Peyer's patch (tissue), 4 donors: ENCODE results near the gene ECSCR. TPM values are rescaled to one million over a fixed set of nuclear protein-coding genes. Genes with fewer than 3 reads are reported as not detected.
"Not testable (repeated sequence)": the region's sequence is repeated elsewhere in the genome, so short reads cannot be mapped to it uniquely, and the experiment has no call there.

Experiments used
- DNase-seq, 3 donors: peaks; one replicate each; pipeline ENCODE4 v3.0.0-alpha.2; 2017 to 2019
- H3K27ac ChIP-seq, 4 donors: fragments of 200-600 bp; sonication (generic); one replicate each; pipeline ENCODE4 v1.5.1; 2016 to 2019
- H3K27me3 ChIP-seq, 2 donors: fragments of 200-600 bp; sonication (generic); one replicate each; pipeline ENCODE4 v1.5.1; 2019
- H3K36me3 ChIP-seq, 3 donors: fragments of 200-600 bp; sonication (generic); one replicate each; pipeline ENCODE4 v1.5.1; 2016 to 2019
- H3K4me1 ChIP-seq, 4 donors: fragments of 200-600 bp; sonication (generic); one replicate each; pipeline ENCODE4 v1.5.1; 2016 to 2019
- H3K4me3 ChIP-seq, 4 donors: fragments of 200-600 bp; sonication (generic); 1 replicate in 3 of 4; 2 replicates in 1 of 4; pipeline ENCODE4 v1.5.1; 2016 to 2019; ENCODE audit warnings: mild to moderate bottlenecking in 1 of 4
- H3K9me3 ChIP-seq, 4 donors: fragments of 200-600 bp; sonication (generic); one replicate each; pipeline ENCODE4 v1.5.1; 2016 to 2019; ENCODE audit warnings: mild to moderate bottlenecking in 1 of 4
- CTCF ChIP-seq, 6 experiments: fragments of 450-650 bp in 4 of 6; fragments of 200-600 bp in 2 of 6; sonication (generic) in 1 of 6; IDR thresholded peaks; one replicate each; pipeline ENCODE4 v1.5.1; 2017 to 2019; ENCODE audit warnings: antibody characterized with exemption in 6 of 6, mild to moderate bottlenecking in 3 of 6, moderate library complexity in 1 of 6
- POLR2A ChIP-seq, 2 donors: fragments of 450-650 bp; IDR thresholded peaks; one replicate each; pipeline ENCODE4 v1.5.1; 2017; ENCODE audit warnings: antibody characterized with exemption in 2 of 2, mild to moderate bottlenecking in 2 of 2, moderate library complexity in 2 of 2
- total RNA-seq, 4 donors: library from RNA; depleted of rRNA; stranded (reverse); fragments of >200 nt; gene quantifications; one replicate each; pipeline ENCODE4 v1.1.0, GENCODE V29; 2016

ECSCR gene
- total RNA-seq, 4 donors from 2014 or later, result 3.2 to 24.8 (median 7.9) TPM

GRCh38 chr5:139494832-139495231, 32.3 kb upstream of the ECSCR start:
- Histone ChIP-seq H3K9me3 (no peaks in the 10 kb centered on the region), H3K4me3 (no peak overlapping the region), H3K27ac (no peak overlapping the region), H3K4me1 (peaks cover 0 to 9% (median 0%) of the 10 kb centered on the region in 4 donors), H3K36me3 (no peaks in the 10 kb centered on the region), H3K27me3 (no peaks in the 10 kb centered on the region)
- TF ChIP-seq CTCF (IDR thresholded peaks at IDR 0.05), result no peak
- no peak for TF ChIP-seq POLR2A (IDR thresholded peaks at IDR 0.05)
- no peak for DNase-seq

GRCh38 chr5:139494256-139494655, 31.7 kb upstream of the ECSCR start:
- no peaks in the 10 kb centered on the region for H3K9me3 ChIP-seq
- no peak for DNase-seq
- peaks cover 0 to 9% (median 0%) of the 10 kb centered on the region in 4 donors for H3K4me1 ChIP-seq
- H3K4me3 ChIP-seq, result no peak overlapping the region
- no peak overlapping the region for H3K27ac ChIP-seq
- no peaks in the 10 kb centered on the region for H3K36me3 ChIP-seq
- no peaks in the 10 kb centered on the region for H3K27me3 ChIP-seq
- TF ChIP-seq CTCF (IDR thresholded peaks at IDR 0.05), result no peak
- no peak for TF ChIP-seq POLR2A (IDR thresholded peaks at IDR 0.05)

GRCh38 chr5:139492700-139493192, 30.2 kb upstream of the ECSCR start:
- H3K9me3 ChIP-seq, result no peaks in the 10 kb centered on the region
- no peak for DNase-seq
- TF ChIP-seq CTCF (IDR thresholded peaks at IDR 0.05) (no peak), POLR2A (IDR thresholded peaks at IDR 0.05) (no peak)
- H3K27ac ChIP-seq, result peak overlapping the region in 1 of 4 donors; percentile 14
- no peaks in the 10 kb centered on the region for H3K36me3 ChIP-seq
- no peaks in the 10 kb centered on the region for H3K27me3 ChIP-seq
- peaks cover 0 to 9% (median 0%) of the 10 kb centered on the region in 4 donors for H3K4me1 ChIP-seq
- no peak overlapping the region for H3K4me3 ChIP-seq

- peaks cover 0 to 9% (median 0%) of the 10 kb centered on the region in 4 donors for H3K4me1 ChIP-seq
- no peaks in the 10 kb centered on the region for H3K9me3 ChIP-seq
- no peaks in the 10 kb centered on the region for H3K27me3 ChIP-seq
- DNase-seq, result peak in 1 of 3 donors; percentile 58
- peak overlapping the region in 1 of 4 donors; percentile 7 for H3K27ac ChIP-seq
- TF ChIP-seq CTCF (IDR thresholded peaks at IDR 0.05) (no peak), POLR2A (IDR thresholded peaks at IDR 0.05) (no peak)
- H3K4me3 ChIP-seq, result no peak overlapping the region
- no peaks in the 10 kb centered on the region for H3K36me3 ChIP-seq
These were observed 25.7 kb upstream of the ECSCR start for GRCh38 chr5:139488260-139488659.

- Histone ChIP-seq H3K9me3 (no peaks in the 10 kb centered on the region), H3K27me3 (no peaks in the 10 kb centered on the region), H3K4me3 (no peak overlapping the region), H3K36me3 (no peaks in the 10 kb centered on the region), H3K27ac (no peak overlapping the region), H3K4me1 (peaks cover 0 to 11% (median 0%) of the 10 kb centered on the region in 4 donors)
- no peak for TF ChIP-seq CTCF (IDR thresholded peaks at IDR 0.05)
- no peak for TF ChIP-seq POLR2A (IDR thresholded peaks at IDR 0.05)
- DNase-seq, result no peak
These were observed 23.7 kb upstream of the ECSCR start for GRCh38 chr5:139486201-139486600.

- not testable (repeated sequence) for H3K27me3 ChIP-seq, H3K9me3 ChIP-seq, H3K36me3 ChIP-seq
- Histone ChIP-seq H3K4me1 (peaks cover 0 to 26% (median 0%) of the 10 kb centered on the region in 4 donors), H3K27ac (peak overlapping the region; percentile 74 to 93 (median 87)), H3K4me3 (peak overlapping the region in 3 of 4 donors; percentile 34 to 55 (median 55))
- DNase-seq, result peak in 1 of 3 donors; percentile 7
These were observed 20.3 kb upstream of the ECSCR start for GRCh38 chr5:139482890-139483208.
